GM18502 (cell line): ENCODE results near the gene EXOSC7.

Source experiments
- ATAC-seq: cut with Tn5 transposase; IDR thresholded peaks from one replicate; pipeline ENCODE4 v1.9.1; 2021; ENCODE audit warnings: mild to moderate bottlenecking; ENCODE audit not compliant: unreplicated experiment, poor library complexity

The EXOSC7 gene

DNA sequence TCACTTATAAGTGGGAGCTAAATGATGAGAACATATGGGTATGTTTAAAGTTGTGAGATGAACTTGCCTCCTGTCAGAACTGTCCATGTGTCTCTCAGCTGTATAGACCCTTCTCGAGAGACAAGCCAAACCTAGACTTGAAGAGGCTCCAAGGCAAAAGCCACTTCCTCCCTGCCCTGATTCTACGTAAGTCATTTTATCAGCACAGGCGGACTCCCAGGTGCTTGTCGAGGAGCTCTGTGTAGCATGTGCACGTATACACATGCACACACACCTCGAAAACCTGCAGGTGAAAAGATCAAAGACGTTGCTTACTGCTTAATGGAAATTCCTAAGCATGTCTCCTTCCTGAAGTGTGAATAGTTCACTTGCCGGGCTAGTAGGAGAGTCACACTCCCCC, 44.5 kb downstream of the EXOSC7 start:
- no peak for ATAC-seq

DNA sequence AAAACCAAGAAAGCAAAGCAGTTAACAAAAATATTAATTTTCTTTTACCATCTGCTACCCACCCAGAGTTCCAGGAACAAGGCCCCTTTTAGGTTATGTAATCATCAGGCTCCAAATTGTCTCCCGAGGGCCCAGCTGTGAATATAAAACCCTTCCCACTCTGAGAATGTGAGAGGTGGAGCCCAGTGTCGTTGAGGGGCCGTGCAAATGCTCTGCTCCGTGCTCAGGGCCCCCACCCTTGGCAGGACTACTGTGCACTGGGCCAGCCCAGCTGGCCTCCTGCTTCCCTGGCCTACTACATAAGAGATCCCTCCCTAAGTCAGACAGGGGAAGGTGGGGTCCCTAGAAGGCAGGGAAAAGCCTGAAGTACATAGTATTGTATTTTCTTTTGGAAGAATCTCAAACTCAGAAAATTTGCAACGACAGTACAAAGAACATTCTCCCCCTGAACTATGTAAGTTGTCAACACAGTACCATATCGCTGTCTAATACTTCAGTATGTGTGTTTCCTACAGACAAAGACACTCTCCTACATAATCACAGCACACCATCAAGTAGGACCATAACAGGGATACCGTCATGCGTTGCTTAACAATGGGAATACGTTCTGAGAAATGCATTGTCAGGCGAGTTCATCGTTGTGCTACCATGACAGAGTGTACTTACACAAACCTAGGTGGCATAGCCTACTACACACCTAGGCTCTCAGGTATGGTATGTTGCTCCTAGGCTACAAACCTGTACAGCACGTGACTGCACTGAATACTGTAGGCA, 45.7 kb downstream of the EXOSC7 start:
- ATAC-seq, result no peak

DNA sequence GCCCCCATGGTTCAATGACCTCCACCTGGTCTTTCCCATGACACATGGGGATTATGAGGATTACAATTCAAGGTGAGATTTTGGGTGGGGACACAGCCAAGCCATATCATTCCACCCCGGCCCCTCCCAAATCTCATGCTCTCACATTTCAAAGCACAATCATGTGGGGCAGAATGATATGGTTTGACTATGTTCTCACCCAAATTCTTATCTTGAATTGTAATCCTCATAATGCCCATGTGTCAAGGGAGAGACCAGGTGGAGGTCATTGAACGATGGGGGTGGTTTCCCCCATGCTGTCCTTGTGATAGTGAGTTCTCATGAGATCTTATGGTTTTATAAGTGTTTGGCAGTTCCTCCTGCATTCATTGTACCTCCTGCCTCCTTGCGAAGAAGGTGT, 47.6 kb downstream of the EXOSC7 start:
- no peak for ATAC-seq

DNA sequence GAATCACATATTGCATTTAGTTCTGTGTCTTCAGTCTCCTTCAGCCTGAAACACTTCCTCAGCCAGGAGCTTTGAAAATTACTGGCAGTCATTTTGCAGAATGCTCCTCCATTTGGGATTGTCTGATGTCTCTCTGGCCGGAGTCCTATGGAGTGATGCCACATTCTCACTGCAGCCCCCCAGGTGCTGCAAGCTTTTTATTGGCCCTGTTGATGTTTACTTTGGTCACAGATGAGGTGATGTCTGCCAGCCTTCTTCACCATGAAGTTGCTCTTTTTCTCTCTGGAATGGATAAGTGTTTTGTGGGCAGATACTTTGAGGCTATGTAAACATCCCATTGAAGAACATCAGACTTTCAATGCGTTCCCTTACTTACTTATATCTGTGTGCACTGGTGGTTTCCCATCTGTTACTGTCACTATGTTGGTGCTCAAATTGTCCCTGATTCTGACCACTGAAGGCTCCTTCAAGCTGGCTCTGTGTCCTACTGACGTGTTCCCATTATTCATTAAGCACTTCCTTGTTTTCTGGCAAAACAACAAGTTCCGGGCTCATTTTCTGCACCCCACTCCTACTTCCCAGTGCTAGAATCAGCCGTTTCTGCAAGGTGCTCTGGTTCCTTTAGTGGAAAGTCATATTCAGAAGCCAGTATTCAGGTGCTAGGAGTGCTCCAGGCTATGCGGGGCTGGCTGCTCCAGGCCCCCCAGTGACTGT, 48.7 kb downstream of the EXOSC7 start:
- no peak for ATAC-seq

DNA sequence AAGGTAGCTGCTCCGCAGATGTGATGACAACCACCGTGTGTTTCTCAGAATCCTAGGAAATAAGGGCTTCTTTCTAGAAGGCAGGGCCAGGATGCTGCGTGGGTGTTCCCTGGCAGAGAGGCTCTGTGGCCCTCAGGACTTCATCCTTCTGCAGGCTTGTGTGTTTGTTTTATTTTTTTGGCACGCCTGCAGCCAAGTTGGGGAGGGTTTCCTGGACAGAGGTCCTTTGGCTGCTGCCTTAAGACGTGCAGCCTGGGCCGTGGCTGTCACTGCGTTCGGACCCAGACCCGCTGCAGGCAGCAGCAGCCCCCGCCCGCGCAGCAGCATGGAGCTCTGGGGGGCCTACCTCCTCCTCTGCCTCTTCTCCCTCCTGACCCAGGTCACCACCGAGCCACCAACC, 50.0 kb downstream of the EXOSC7 start, which contains the start of gene CLEC3B:
TSS of gene CLEC3B (plus strand) at position 266 of the 400 bp plus-strand sequence. CDS start at position 326, 60 bp downstream.
- ATAC-seq, result no peak

DNA sequence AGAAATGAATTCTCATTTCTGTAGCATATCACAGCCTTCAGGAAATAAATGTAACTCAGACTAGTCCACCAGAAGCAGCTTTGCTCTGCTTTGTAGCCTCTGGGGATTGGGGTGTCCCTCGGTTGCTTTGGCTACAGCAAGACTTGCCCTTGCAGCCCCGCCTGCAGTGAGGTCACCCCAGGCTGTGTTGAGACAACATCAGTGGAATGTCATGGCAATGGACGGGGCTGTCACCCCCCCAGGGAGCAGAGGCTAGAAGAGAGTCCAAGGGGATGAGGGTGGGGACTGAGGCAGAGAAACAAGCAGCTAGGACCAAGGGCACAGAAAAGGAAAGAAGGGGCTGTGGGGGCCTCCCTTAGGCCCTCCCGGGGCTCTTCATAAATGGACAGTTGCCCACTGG, 50.9 kb downstream of the EXOSC7 start:
- no peak for ATAC-seq

DNA sequence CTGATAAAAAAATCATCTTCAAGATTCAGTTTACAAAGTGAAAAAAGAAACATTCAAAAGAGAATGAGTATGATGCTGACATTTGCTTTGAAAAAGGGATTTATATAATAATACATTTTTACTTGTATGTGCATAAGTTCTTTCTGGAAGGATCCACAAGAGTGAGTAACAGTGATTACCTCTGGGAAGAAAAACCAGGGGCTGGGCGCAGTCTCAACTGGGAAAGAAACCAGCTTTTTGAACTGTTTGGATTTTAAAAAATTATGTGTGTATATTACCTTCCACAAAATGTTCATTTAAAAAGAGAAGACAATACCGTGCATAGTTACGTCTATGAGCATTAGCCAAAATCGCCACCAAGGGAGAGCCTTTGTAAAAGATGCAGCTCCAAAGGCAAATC, 51.4 kb downstream of the EXOSC7 start:
- no peak for ATAC-seq

DNA sequence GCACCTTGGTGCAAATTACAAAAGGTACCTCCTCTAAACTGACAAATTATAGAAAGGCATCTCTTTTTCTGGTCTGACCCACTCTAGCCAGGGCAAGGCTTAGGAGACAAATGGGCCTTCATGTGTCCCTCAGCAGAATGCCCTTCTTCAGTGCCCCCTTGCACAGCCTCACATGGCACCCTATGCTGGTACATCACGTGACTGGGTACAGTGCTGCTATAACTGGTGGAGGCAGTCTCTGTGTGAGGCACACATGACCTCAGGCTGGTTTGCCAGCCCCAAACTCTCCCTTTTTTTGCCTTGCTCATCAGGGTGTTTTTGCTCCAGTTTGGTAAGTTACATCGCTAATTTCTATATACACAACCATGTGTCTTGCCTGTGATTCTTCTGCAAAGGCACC, 53.2 kb downstream of the EXOSC7 start:
- ATAC-seq, result no peak

DNA sequence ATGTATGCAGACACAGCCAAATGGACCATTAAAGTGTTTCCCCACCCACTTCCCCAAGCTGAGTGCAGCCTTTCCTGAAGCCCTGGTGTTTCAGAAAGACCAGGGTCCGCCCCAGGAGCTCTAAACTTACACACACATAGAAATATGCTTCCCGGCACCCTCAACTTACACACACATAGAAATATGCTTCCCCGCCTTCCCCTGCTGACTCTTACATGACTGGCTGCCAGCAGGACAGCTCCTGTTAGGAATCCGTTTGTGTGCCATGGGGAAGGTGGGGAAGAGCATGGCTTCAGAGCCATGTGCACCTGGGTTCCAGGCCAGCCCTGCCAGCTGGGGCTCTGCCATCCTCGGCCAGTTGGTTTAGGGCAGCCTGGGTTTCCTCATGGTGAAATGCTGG, 53.6 kb downstream of the EXOSC7 start:
- ATAC-seq, result no peak

DNA sequence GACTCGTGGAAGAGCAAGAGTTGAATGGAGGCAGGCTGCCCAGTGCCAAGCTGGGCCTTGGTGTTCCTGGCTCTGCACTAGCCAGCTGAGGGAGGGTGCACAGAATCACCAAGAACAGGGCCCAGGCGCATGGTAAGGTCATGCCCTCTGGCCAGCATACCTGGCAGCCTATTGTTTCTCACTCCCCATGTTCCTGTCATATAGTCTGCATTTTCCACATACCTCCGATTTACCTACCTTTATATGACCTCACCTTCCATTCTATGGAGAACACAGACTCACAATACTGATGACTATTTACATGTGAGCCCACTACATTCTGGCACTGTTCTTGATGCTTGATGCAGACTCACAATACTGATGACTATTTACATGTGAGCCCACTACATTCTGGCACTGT, 55.5 kb downstream of the EXOSC7 start:
- no peak for ATAC-seq

DNA sequence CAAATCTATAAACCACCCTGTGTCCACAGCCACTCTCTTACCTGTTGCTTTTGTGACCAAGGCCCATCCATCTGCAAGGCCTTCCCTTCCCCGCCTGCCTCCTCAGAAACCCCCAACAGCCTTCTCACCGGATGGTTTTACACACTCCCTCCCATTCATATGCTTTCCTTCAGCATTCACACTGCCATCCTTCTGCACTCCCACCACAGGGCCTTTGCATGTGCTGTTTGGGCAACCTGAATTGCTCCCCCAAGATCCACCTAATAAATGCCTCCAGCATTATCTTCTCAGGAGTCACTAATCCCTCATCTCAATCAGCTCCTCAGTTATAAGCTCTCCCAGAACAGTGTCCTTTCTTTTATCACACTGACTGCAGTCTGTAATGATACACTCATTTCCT, 56.1 kb downstream of the EXOSC7 start:
- no peak for ATAC-seq

DNA sequence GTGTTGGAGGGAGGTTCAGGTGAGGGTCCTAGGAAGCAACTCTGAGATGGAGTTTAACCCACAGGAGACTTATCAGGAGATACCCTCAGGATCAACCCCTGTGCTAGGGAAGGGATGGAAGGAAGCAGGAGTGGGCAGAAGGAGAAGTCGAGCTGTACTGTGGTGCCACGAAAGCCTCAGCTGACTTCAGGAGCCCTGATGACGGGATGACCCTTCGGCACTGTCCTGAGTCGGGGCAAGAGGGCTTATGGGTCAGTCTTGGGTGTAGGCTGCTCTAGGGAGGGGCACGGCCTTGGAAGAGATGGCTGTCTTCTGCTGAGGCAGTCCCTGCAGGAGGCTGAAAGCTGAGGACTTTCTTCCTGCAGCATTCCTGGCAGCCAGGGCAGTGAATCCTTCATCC, 57.7 kb downstream of the EXOSC7 start:
- no peak for ATAC-seq

DNA sequence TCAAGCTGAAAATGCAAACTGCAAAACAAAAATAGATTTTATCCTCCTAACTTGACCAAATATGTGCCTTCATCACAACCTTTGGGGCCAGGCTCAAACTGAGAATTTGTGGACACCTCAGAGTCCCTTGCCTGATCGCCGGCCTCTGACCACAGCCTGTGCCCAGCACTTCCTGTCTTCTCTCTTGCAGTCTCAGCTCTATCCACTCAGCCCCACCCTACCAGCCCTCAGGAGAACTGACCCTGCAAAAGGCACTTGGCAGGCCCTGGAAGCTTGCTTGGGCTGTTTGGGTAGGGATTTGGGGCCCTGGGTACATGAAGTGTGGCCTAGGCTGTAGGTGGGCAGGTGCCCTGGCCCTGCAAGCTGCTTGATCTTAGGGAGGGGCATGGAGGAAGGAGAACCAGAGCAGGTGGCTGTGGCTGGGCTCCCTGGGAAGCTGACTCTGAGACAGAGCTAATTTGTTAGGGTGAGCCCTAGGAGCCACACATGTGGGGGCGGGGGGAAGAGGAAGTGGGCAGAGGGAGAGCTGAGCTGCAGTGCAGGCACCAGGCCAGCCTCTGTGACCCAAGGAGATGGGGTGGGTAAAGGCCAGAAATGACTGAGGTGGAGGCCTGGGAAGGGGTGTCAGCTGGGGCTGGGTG, 58.7 kb downstream of the EXOSC7 start:
- peak; percentile 45 for ATAC-seq

DNA sequence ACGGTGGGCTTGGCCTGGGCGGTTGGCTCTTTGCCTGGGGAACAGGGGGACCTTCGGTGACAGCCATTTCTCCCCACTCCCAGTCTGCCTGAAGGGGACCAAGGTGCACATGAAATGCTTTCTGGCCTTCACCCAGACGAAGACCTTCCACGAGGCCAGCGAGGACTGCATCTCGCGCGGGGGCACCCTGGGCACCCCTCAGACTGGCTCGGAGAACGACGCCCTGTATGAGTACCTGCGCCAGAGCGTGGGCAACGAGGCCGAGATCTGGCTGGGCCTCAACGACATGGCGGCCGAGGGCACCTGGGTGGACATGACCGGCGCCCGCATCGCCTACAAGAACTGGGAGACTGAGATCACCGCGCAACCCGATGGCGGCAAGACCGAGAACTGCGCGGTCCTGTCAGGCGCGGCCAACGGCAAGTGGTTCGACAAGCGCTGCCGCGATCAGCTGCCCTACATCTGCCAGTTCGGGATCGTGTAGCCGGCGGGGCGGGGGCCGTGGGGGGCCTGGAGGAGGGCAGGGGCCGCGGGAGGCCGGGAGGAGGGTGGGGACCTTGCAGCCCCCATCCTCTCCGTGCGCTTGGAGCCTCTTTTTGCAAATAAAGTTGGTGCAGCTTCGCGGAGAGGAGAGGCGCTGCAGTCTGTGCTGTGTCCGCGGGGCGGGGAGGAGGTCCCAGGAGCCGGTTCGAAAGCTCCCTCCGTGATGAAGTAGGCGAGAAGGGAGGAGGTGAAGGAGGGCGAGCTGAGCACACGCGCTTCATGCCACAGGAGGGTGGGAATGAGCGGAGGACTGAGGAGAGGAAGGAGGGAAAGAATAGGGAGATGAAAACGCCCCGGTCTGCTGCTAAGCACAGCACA, 59.6 kb downstream of the EXOSC7 start:
- ATAC-seq, result no peak

DNA sequence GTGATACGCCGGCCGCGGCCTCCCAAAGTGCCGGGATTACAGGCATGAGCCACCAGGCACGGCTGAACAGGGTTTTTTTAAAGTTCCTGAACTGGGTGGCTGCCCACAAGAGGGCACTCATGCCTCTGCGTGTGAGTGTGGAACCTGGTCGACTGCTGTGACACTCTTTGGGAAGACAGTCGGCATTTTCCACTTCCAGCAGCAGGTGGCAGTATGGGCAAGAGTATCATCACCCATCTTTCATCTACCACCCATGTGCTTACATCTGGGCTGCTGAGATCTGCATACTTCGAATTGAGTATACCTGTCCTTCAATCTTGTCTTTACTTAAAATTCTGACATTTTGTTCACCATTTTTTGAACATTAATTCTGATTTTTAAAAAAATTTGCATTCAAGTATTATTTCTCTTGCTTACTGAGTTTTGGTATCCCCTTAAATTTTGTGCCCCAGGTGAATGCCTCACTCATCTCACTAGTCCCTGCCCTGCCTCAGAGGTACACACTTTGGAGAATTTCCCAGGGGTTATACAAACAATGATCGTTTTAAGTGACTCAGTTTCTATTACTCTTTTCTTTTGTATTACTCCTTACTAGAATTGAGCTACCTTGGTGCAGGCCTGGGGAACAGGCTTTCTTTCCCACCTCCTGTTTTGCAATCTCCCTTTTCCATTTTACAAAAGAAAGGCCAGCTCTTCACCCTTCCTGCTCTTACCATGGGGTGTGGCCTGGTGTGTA, 61.8 kb downstream of the EXOSC7 start:
- ATAC-seq, result peak; percentile 72

DNA sequence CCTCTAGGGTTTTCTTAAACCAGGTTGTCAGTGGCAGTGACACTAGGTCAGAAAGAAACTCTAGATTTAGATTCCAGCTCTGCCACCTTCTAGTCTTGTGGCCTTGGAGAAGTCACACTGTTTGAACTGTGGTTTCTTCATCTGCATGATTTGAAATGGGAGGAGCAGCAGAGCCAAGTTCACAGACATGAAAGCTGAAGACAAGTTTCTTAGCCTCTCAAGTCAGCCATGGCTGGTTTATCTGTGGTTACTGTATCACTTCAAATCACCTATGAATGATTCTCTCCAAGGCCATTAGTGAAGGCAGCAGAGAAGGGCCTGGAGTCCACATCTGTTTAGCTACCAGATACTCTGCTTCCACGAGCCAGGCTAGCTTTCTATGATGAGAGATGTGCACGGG, 65.6 kb downstream of the EXOSC7 start:
- ATAC-seq, result no peak

DNA sequence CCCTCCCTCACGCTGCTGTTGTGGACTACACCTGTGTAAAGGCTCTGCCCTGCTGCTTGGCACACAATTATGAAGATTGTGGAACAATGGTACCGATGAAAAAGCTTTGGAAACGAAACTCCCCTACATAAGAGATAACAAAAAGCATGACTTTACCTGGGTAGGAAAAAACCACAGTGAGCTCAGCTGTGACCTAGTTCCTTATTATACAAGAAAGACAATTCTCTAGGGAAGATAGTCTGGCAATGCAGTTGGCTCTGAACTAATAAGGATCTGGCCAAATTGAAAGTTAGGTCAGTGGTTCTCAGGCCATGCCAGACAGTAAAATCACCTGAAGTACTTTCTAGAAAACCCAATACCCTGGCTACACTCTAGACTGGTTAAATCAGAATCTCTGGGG, 66.1 kb downstream of the EXOSC7 start:
- no peak for ATAC-seq

DNA sequence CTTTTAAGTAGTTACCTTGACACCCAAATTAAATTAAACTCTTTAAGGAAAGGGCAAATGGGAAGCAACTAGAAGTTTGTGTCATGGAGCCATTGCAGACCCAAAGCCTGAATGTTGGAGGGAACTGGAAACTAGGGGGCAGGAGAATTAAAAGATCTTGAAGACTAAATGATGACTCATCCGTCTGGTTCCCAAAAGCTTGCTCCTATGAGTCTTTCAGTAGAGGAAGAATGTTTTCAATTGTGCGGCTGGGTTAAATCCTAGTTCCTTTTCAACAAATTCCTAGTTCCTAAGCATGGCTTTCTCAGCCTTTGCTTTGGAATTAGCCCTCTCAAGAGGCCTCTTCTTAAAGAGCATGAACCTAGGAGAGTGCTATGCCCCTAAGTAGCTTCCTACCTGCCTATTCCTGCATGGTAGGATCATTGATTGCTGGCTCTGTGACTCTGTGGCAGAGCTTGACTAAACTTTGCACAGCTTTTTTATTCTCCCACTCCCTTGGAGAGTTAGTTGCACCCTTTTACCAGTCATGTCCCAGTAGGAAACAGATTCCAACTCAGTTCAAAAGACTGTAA, 67.8 kb downstream of the EXOSC7 start:
- no peak for ATAC-seq

DNA sequence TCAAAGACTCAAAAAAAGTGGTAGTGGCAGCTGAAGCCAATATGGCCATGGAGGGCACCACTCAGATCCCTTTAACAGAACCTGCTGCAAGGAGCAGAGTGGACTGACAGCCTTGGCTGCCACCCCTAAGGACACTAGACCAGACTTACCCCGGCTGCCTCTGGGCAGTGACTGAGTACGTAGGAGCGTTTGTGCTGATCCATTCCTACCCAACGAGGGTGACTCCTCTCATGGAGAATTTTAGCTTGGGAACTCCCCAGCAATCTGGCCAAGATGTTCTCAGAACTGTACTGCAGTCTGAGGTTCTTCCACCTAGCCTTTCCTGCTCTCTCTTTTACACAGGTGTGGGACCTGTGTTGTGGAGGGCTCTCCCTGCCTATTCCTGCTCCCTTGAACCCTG, 72.2 kb downstream of the EXOSC7 start:
- no peak for ATAC-seq

DNA sequence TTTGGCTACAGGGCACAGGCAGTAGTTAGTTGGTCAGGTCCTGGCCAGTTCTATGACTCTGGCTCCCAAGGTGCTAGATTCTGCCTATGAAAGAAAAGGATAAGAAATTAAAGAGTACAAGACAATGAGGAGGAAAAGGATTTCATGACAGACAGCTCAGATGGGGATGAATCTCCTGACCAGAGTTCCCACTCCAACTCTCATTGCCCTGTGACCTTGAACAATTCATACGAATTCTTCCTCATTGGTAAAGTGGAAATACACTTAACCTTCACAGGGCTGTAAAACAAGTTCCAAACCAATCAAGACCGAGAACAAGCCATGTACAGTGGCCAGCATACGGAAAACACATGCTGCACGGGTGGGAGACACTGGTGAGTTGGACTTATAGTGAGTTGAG, 73.8 kb downstream of the EXOSC7 start:
- ATAC-seq, result no peak
